Cardiac muscle cell (in vitro differentiated cells and primary cell): ENCODE data around the gene CD274. TPM values are rescaled to one million over a fixed set of nuclear protein-coding genes. Genes with fewer than 3 reads are reported as not detected.

Experiments used
- DNase-seq, 2 donors: peaks; one replicate each; pipeline versions ENCODE4 v3.0.0 to v3.0.0-alpha.2; 2010 to 2017; ENCODE audit warnings: low read depth in 1 of 2, low spot score in 1 of 2
- H3K27ac ChIP-seq: fragments of 200-600 bp; sonication (generic); 2 replicates; pipeline ENCODE4 v1.5.1; 2016
- H3K27me3 ChIP-seq: fragments of 200-600 bp; sonication (generic); 2 replicates; pipeline ENCODE4 v1.6.0; 2016; ENCODE audit warnings: control low read depth
- H3K36me3 ChIP-seq: fragments of 200-600 bp; sonication (generic); 2 replicates; pipeline ENCODE4 v1.5.1; 2016; ENCODE audit warnings: control low read depth
- H3K4me1 ChIP-seq: fragments of 200-600 bp; sonication (generic); 2 replicates; pipeline ENCODE4 v1.8.1; 2017; ENCODE audit warnings: low read depth, mild to moderate bottlenecking, mixed run types
- H3K4me3 ChIP-seq: fragments of 200-600 bp; sonication (generic); 2 replicates; pipeline ENCODE4 v1.5.1; 2016; ENCODE audit warnings: mild to moderate bottlenecking
- H3K9me3 ChIP-seq: fragments of 200-600 bp; sonication (generic); 2 replicates; pipeline ENCODE4 v1.5.1; 2017; ENCODE audit warnings: low read depth, mild to moderate bottlenecking, control low read depth
- polyA plus RNA-seq: library from polyadenylated mRNA; unstranded; fragments of >200 nt; fragmentation: Nextera tagmentation; extraction: Ambion mirVana; gene quantifications from 2 replicates; pipeline ENCODE4 v1.2.1, GENCODE V29; 2016
- total RNA-seq: library from RNA; depleted of rRNA; stranded (reverse); fragments of >200 nt; gene quantifications from 2 replicates; pipeline ENCODE4 v1.2.3, GENCODE V29; 2016
- TF ChIP-seq, protein P1 (sequence below): IDR thresholded peaks from 2 replicates; pipeline ENCODE4 v1.5.1; 2012; ENCODE audit warnings: low read depth, mild to moderate bottlenecking, low read length

The CD274 gene
- total and polyA plus RNA-seq, 2 experiments from 2014 or later: not detected

DNA sequence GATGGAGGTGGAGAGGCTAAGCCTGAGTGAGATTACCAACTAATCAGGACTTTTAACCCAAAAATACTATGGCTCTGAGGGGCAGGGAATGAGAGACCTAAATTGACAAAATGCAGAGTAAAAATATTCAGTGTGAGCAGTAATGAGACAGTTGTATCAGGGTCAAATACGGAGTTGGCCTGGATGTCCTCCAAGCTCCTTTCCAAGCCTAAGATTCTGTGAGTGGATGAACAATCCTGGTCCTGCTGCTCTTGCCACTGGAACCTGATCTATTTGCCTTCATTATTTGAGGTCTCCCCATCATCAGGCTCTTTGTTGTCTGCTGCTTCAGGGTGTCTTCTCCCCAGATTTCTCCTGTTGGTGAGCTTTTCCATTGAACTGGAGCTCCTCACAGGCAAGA lies 61.1 kb downstream of the CD274 start:
- Histone ChIP-seq H3K4me1 (no peaks in the 10 kb centered on the region), H3K4me3 (no peak overlapping the region), H3K27ac (no peak overlapping the region), H3K36me3 (no peaks in the 10 kb centered on the region), H3K9me3 (no peaks in the 10 kb centered on the region), H3K27me3 (no peaks in the 10 kb centered on the region)
- DNase-seq: no peak
- TF ChIP-seq, protein P1, sequence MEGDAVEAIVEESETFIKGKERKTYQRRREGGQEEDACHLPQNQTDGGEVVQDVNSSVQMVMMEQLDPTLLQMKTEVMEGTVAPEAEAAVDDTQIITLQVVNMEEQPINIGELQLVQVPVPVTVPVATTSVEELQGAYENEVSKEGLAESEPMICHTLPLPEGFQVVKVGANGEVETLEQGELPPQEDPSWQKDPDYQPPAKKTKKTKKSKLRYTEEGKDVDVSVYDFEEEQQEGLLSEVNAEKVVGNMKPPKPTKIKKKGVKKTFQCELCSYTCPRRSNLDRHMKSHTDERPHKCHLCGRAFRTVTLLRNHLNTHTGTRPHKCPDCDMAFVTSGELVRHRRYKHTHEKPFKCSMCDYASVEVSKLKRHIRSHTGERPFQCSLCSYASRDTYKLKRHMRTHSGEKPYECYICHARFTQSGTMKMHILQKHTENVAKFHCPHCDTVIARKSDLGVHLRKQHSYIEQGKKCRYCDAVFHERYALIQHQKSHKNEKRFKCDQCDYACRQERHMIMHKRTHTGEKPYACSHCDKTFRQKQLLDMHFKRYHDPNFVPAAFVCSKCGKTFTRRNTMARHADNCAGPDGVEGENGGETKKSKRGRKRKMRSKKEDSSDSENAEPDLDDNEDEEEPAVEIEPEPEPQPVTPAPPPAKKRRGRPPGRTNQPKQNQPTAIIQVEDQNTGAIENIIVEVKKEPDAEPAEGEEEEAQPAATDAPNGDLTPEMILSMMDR: no peak

DNA sequence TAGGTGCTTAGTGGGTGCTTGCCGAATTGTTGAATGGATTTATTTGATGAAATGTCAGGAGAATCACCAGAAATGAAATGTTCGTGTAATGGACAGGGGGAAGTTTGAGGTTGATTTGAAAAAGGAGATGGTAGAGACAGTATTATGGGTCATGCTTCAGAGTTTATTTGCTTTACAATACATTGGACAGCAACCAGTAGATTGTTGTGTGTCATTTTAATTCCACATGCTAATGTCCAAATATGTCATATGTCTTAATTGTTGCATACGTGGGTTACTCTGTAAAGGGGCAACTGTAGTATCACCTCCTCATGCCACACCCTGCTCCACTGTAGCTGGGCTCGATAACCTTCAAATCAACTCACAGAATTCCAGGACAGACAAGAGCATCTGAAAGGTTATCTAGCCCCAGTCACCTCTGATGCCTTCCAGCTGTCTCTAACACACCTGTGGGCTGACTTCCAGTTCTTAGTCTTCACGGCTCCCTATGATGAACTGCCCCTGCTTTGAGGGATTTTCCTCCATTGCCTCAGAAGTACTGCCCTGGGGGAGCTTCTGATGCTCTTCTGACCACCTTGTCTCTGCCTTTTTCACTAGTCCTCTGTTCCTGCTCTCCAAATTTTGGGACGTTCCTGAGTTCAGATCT lies 61.7 kb downstream of the CD274 start:
- no peaks in the 10 kb centered on the region for H3K9me3 ChIP-seq
- H3K4me3 ChIP-seq: no peak overlapping the region
- TF ChIP-seq, protein P1: no peak
- no peak overlapping the region for H3K27ac ChIP-seq
- no peaks in the 10 kb centered on the region for H3K27me3 ChIP-seq
- H3K36me3 ChIP-seq: no peaks in the 10 kb centered on the region
- no peaks in the 10 kb centered on the region for H3K4me1 ChIP-seq
- no peak for DNase-seq

DNA sequence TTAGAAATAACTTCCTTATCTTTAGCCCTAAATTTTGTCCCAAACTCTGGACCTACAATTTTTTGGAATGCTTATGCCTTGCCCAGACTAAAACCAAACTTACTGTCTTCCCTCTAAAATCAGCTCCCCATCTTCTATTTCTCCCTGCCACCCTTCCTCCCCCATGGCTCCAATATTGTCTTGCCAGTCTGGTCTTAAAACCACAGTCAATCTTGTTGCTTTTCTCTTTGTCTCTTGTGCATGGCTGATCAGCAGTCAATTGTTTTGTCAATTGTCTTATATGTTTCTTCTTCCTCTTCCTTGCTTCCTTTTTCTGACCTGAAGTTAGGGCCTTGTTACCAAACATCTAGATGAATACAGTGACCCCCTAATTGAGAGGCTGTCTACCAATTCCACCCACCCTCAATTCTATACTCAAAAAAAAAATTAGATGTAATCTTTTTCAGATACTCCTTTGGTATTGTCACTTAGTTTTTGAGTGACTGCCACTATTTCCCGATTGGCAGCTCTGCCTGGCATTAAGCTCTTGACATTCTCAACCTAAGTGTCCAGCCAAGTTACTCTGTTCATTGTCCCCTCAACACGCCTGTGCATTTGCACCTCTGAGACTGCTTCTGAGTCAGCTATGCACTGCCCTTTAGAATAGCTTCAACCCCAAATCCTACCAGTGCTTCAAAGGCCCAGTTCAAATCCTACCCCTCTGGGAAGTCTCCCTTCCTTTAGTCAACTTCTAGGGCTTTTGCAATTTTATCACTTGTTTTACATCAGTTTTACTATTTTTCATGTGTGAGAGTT lies 62.5 kb downstream of the CD274 start:
- H3K4me1 ChIP-seq: no peaks in the 10 kb centered on the region
- H3K36me3 ChIP-seq: no peaks in the 10 kb centered on the region
- TF ChIP-seq, protein P1: no peak
- no peaks in the 10 kb centered on the region for H3K9me3 ChIP-seq
- no peak overlapping the region for H3K27ac ChIP-seq
- H3K4me3 ChIP-seq: no peak overlapping the region
- DNase-seq: no peak
- H3K27me3 ChIP-seq: no peaks in the 10 kb centered on the region

DNA sequence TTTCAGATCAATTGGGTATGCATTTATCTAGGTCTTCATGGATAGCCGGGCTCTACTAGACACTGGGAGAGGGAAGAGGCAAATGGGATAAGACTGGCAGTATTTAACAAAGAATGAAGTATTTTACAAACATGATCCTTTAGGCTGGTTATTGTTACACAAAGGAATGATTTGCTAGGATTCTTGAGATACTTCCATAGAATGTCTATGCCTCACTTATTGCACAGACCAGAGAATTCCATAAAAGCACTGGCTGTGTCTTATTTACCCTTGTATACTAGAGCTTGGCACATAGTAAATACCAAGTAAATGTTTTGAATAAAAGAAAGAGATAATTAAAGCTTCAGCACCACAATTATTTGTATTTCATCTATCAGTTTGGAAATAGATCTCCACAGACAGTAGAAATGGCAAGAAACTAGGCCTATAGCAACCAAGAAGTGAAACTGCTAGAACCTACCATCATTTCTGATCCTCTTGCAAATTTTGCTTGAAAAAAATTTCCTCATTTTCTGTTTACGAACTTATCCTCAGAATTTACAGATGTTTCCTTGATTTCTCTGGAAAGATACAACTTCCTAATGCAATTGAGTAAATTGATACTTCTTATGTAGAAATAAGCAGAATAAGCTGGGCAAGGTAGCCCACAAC lies 63.7 kb downstream of the CD274 start:
- no peaks in the 10 kb centered on the region for H3K27me3 ChIP-seq
- no peak overlapping the region for H3K27ac ChIP-seq
- H3K4me1 ChIP-seq: no peaks in the 10 kb centered on the region
- DNase-seq: no peak
- H3K4me3 ChIP-seq: no peak overlapping the region
- H3K9me3 ChIP-seq: no peaks in the 10 kb centered on the region
- no peaks in the 10 kb centered on the region for H3K36me3 ChIP-seq
- TF ChIP-seq, protein P1: no peak

DNA sequence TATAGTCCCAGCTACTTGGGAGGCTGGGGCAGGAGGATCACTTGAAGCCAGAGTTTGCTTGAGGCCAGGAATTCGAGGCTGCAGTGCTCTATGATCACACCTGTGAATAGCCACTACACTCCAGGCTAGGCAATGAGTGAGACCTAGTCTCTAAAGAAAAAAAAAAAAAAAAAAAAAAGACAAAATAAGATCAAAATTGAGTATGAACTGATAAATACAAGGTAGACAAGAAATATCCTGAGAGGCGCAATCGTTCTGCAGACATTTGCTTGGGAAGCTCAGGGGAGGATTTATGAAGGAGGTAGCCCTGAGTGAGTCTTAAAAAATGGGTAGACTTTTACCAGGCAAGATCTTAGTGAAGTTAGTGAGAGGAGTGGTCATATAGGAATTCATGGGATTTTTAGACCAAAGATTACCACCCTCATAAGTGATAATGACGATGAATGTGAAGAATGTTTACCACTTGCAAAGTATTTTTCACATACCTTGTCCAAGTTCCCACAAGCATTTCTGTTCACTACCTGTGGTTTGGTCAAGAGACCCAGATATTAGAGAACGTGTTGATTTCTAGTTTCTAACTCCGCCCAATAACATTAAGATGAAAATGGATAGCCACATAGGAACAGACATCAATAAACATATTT lies 64.4 kb downstream of the CD274 start:
- DNase-seq: no peak
- Histone ChIP-seq H3K9me3 (no peaks in the 10 kb centered on the region), H3K27ac (no peak overlapping the region), H3K36me3 (no peaks in the 10 kb centered on the region), H3K4me1 (no peaks in the 10 kb centered on the region), H3K4me3 (no peak overlapping the region), H3K27me3 (no peaks in the 10 kb centered on the region)
- TF ChIP-seq, protein P1: no peak
